SK-N-SH (cell line): Measurements from ENCODE around the gene LPCAT2. TPM values are rescaled to one million over a fixed set of nuclear protein-coding genes. Genes with fewer than 3 reads are reported as not detected.

Source experiments
- CTCF ChIA-PET: fragments of 300-600, 350-600 bp; formaldehyde crosslinking; extraction: SDS; loops from one replicate; lab custom pipeline; 2021; lab: Yijun Ruan, JAX
- POLR2A ChIA-PET: fragments of 350-600 bp; sonication (Branson Sonifier 250); formaldehyde crosslinking; extraction: SDS; loops from one replicate; lab custom pipeline; 2020; ENCODE audit warnings: antibody characterized with exemption, inconsistent platforms; lab: Yijun Ruan, JAX
- DNase-seq: peaks from one replicate; pipeline ENCODE4 v3.0.0; 2012
- H2AFZ ChIP-seq: fragments of 200-600 bp; sonication (generic); 2 replicates; pipeline ENCODE4 v1.8.1; 2016; ENCODE audit warnings: antibody characterized with exemption, mild to moderate bottlenecking, low read depth
- H3F3A ChIP-seq: fragments of 200-600 bp; sonication (generic); replicated peaks from 2 replicates; pipeline ENCODE3; 2016; ENCODE audit warnings: antibody characterized with exemption, mild to moderate bottlenecking; ENCODE audit not compliant: insufficient read depth
- H3K27ac ChIP-seq, 2 experiments: fragments of 200-500 bp in 1 of 2; fragments of 200-600 bp in 1 of 2; sonication (Bioruptor generic) in 1 of 2; sonication (generic), shearing (Covaris generic) in 1 of 2; 2 replicates each; pipeline versions ENCODE4 v1.5.1 to v1.6.1; 2014 to 2016; ENCODE audit warnings: low read depth in 2 of 2, inconsistent platforms in 1 of 2, low read length in 1 of 2, mild to moderate bottlenecking in 1 of 2, mixed read lengths in 1 of 2
- H3K27me3 ChIP-seq: fragments of 200-600 bp; sonication (generic), shearing (Covaris generic); 2 replicates; pipeline ENCODE4 v1.6.1; 2016; ENCODE audit warnings: mixed run types; ENCODE audit not compliant: insufficient read depth
- H3K36me3 ChIP-seq, 2 experiments: fragments of 200-500 bp in 1 of 2; fragments of 200-600 bp in 1 of 2; sonication (Bioruptor generic) in 1 of 2; sonication (generic) in 1 of 2; replicated peaks in 1 of 2; 2 replicates each; pipeline versions ENCODE3 to v1.5.1; 2014 to 2016; ENCODE audit warnings: low read length in 1 of 2, mild to moderate bottlenecking in 1 of 2; ENCODE audit not compliant: insufficient read depth in 2 of 2, control insufficient read depth in 1 of 2
- H3K4me1 ChIP-seq, 2 experiments: fragments of 200-500 bp in 1 of 2; fragments of 200-600 bp in 1 of 2; sonication (Bioruptor generic) in 1 of 2; sonication (generic), shearing (Covaris generic) in 1 of 2; 2 replicates each; pipeline versions ENCODE4 v1.5.1 to v1.6.1; 2014 to 2016; ENCODE audit warnings: low read depth in 1 of 2, low read length in 1 of 2, mixed run types in 1 of 2; ENCODE audit not compliant: insufficient read depth in 2 of 2, control insufficient read depth in 1 of 2
- H3K4me2 ChIP-seq: fragments of 200-600 bp; sonication (generic), shearing (Covaris generic); 2 replicates; pipeline ENCODE4 v1.6.1; 2017; ENCODE audit warnings: mixed run types
- H3K4me3 ChIP-seq, 2 experiments: fragments of 200-500 bp in 1 of 2; fragments of 200-600 bp in 1 of 2; sonication (Bioruptor generic) in 1 of 2; sonication (generic), shearing (Covaris generic) in 1 of 2; 2 replicates each; pipeline versions ENCODE4 v1.5.1 to v1.8.1; 2014 to 2016; ENCODE audit warnings: low read depth in 2 of 2, inconsistent platforms in 1 of 2, low read length in 1 of 2, mild to moderate bottlenecking in 1 of 2, mixed read lengths in 1 of 2, moderate library complexity in 1 of 2
- H3K79me2 ChIP-seq: fragments of 200-600 bp; sonication (generic); 2 replicates; pipeline ENCODE4 v1.8.1; 2017; ENCODE audit warnings: mild to moderate bottlenecking; ENCODE audit not compliant: insufficient read depth
- H3K9ac ChIP-seq: fragments of 200-600 bp; sonication (generic); 2 replicates; pipeline ENCODE4 v1.6.1; 2017; ENCODE audit warnings: mixed run types
- H3K9me2 ChIP-seq: fragments of 200-600 bp; sonication (generic); 2 replicates; pipeline ENCODE4 v1.6.1; 2017; ENCODE audit warnings: mixed run types
- H3K9me3 ChIP-seq: fragments of 200-600 bp; sonication (generic); 2 replicates; pipeline ENCODE4 v1.6.1; 2017; ENCODE audit warnings: mixed run types, mild to moderate bottlenecking, moderate library complexity
- H4K20me1 ChIP-seq: fragments of 200-600 bp; sonication (generic); 2 replicates; pipeline ENCODE4 v1.6.1; 2017; ENCODE audit warnings: mild to moderate bottlenecking, mixed run types; ENCODE audit not compliant: insufficient read depth
- CHD2 ChIP-seq: fragments of 150-350 bp; IDR thresholded peaks from 2 replicates; pipeline ENCODE4 v1.6.1; 2018; ENCODE audit warnings: low read length; ENCODE audit not compliant: partially characterized antibody
- EP300 ChIP-seq, 2 experiments: IDR thresholded peaks; 2 replicates each; pipeline versions ENCODE4 v1.4.0 to v1.6.1; 2012; ENCODE audit warnings: borderline replicate concordance in 1 of 2, low read depth in 1 of 2, low read length in 1 of 2
- EZH2phosphoT487 ChIP-seq: fragments of 200-600 bp; sonication (generic); IDR thresholded peaks from 2 replicates; pipeline ENCODE4 v1.6.1; 2017; ENCODE audit warnings: low read depth, mixed run types, mild to moderate bottlenecking, antibody characterized with exemption, moderate library complexity, borderline replicate concordance
- FOSL2 ChIP-seq: IDR thresholded peaks from 2 replicates; pipeline ENCODE4 v1.4.0; 2012; ENCODE audit warnings: low read depth, mild to moderate bottlenecking, moderate library complexity, borderline replicate concordance
- FOXM1 ChIP-seq: IDR thresholded peaks from 2 replicates; pipeline ENCODE4 v1.4.0; 2012; ENCODE audit warnings: low read depth, mild to moderate bottlenecking
- GABPA ChIP-seq: IDR thresholded peaks from 2 replicates; pipeline ENCODE4 v1.4.0; 2012; ENCODE audit warnings: low read depth, mild to moderate bottlenecking
- MEF2A ChIP-seq: IDR thresholded peaks from 2 replicates; pipeline ENCODE4 v1.4.0; 2012; ENCODE audit warnings: low read depth, borderline replicate concordance
- POLR2AphosphoS5 ChIP-seq: IDR thresholded peaks from 2 replicates; pipeline ENCODE4 v1.6.1; 2012; ENCODE audit warnings: low read depth, low read length
- REST ChIP-seq: IDR thresholded peaks from 2 replicates; pipeline ENCODE4 v1.6.1; 2012; ENCODE audit warnings: mild to moderate bottlenecking, low read depth, low read length, moderate library complexity
- RFX5 ChIP-seq: IDR thresholded peaks from 2 replicates; pipeline ENCODE4 v1.6.1; 2012; ENCODE audit warnings: mild to moderate bottlenecking, improper control_type of control experiment, low read length
- RXRA ChIP-seq: IDR thresholded peaks from 2 replicates; pipeline ENCODE4 v1.4.0; 2012; ENCODE audit warnings: low read depth, mild to moderate bottlenecking, borderline replicate concordance
- TCF12 ChIP-seq: IDR thresholded peaks from 2 replicates; pipeline ENCODE4 v1.4.0; 2012
- YY1 ChIP-seq: IDR thresholded peaks from 2 replicates; pipeline ENCODE4 v1.4.0; 2012; ENCODE audit warnings: low read depth, mild to moderate bottlenecking
- ZBTB33 ChIP-seq: IDR thresholded peaks from 2 replicates; pipeline ENCODE4 v1.4.0; 2012; ENCODE audit warnings: low read depth, borderline replicate concordance
- WGBS: methylation state at CpG from one replicate; pipeline ENCODE4 v1.1.6; 2017; ENCODE audit warnings: low lambda C conversion rate; 5-methylcytosine and 5-hydroxymethylcytosine counted together
- polyA plus RNA-seq, 3 experiments: library from polyadenylated mRNA; depleted of rRNA; stranded (reverse); fragments of >200 nt; gene quantifications; 2 replicates each; pipeline ENCODE4 v1.2.3, GENCODE V29; 2012
- TF ChIP-seq, protein P1 (sequence below): fragments of 150-350 bp; IDR thresholded peaks from 2 replicates; pipeline ENCODE4 v1.6.1; 2017; ENCODE audit warnings: antibody characterized with exemption, low read length, low read depth, borderline replicate concordance
- TF ChIP-seq, protein P2 (sequence below): IDR thresholded peaks from 2 replicates; pipeline ENCODE4 v1.4.0; 2012; ENCODE audit warnings: low read depth
- TF ChIP-seq, protein P3 (sequence below): IDR thresholded peaks from 2 replicates; pipeline ENCODE4 v1.4.0; 2012; ENCODE audit warnings: low read depth, borderline replicate concordance

The LPCAT2 gene
- polyA plus RNA-seq, 1 of the 3 experiments (the other 2 are of a cell fraction), result 9.1 TPM

- H3K4me1 ChIP-seq, result peaks cover 43 to 56% of the 10 kb centered on the region in 2 experiments
- TF ChIP-seq POLR2AphosphoS5, result peak; percentile 12; the same call in 1 of the 2 replicates
- TF ChIP-seq FOSL2, result no peak
- no peak for TF ChIP-seq GABPA
- no peak for TF ChIP-seq FOXM1
- TF ChIP-seq, protein P1, sequence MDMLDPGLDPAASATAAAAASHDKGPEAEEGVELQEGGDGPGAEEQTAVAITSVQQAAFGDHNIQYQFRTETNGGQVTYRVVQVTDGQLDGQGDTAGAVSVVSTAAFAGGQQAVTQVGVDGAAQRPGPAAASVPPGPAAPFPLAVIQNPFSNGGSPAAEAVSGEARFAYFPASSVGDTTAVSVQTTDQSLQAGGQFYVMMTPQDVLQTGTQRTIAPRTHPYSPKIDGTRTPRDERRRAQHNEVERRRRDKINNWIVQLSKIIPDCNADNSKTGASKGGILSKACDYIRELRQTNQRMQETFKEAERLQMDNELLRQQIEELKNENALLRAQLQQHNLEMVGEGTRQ, result no peak
- TF ChIP-seq MEF2A, result no peak
- TF ChIP-seq REST, result no peak
- no peak for TF ChIP-seq RXRA
- TF ChIP-seq, protein P2, sequence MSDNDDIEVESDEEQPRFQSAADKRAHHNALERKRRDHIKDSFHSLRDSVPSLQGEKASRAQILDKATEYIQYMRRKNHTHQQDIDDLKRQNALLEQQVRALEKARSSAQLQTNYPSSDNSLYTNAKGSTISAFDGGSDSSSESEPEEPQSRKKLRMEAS, result no peak
- no peak for TF ChIP-seq EP300 (IDR thresholded peaks at IDR 0.05; ENCODE audit: borderline replicate concordance in 1 of 2, low read depth in 1 of 2, low read length in 1 of 2)
- no peak for TF ChIP-seq ZBTB33
- TF ChIP-seq EZH2phosphoT487, result no peak
- TF ChIP-seq, protein P3, sequence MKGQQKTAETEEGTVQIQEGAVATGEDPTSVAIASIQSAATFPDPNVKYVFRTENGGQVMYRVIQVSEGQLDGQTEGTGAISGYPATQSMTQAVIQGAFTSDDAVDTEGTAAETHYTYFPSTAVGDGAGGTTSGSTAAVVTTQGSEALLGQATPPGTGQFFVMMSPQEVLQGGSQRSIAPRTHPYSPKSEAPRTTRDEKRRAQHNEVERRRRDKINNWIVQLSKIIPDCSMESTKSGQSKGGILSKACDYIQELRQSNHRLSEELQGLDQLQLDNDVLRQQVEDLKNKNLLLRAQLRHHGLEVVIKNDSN, result no peak
- peak; percentile 98 for TF ChIP-seq RFX5
- no peak for TF ChIP-seq YY1
- TF ChIP-seq TCF12, result peak; percentile 54
- TF ChIP-seq CHD2, result no peak
- ChIA-PET CTCF (interaction anchor here (0.5 to 3.5 kb wide), 24 partner anchors 9 to 372 kb away, joined by 3 to 21 read pairs (median 4); no protein-coding TSS in a partner anchor), POLR2A (interaction anchor here (1.0 to 1.2 kb wide), 3 partner anchors 7 to 211 kb away, joined by 3 to 6 read pairs (median 4); no protein-coding TSS in a partner anchor)
- no peak overlapping the region for H2AFZ ChIP-seq
- H3K27me3 ChIP-seq, result no peaks in the 10 kb centered on the region
- no peaks in the 10 kb centered on the region for H4K20me1 ChIP-seq
- DNase-seq, result no peak
- H3K9ac ChIP-seq, result peak overlapping the region; percentile 34; the same call in 1 of the 2 replicates
- no peak overlapping the region for H3K4me3 ChIP-seq
- peaks cover 53 to 79% of the 10 kb centered on the region in 2 experiments for H3K36me3 ChIP-seq
- H3F3A ChIP-seq, result peaks cover 75% of the 10 kb centered on the region
- no peaks in the 10 kb centered on the region for H3K9me2 ChIP-seq
- 69% methylated on average over 7 of the region's 7 CpGs for WGBS
- H3K9me3 ChIP-seq, result no peaks in the 10 kb centered on the region
- H3K4me2 ChIP-seq, result peak overlapping the region; percentile 39; the same call in 1 of the 2 replicates
- H3K79me2 ChIP-seq, result peaks cover 5% of the 10 kb centered on the region; the same call in 1 of the 2 replicates
- peak overlapping the region; percentile 84 to 94 for H3K27ac ChIP-seq
Measured at GRCh38 chr16:55495616-55496289, 13.1 kb upstream of the LPCAT2 start.
